Stimulated activated CD8-positive, alpha-beta memory T cell treated with anti-CD3 and anti-CD28 coated beads, Interleukin-2, amount 100 ng/mL, for 1 hour (primary cell): ENCODE data around the gene PARD6G.
"Not testable (repeated sequence)": the region's sequence is repeated elsewhere in the genome, so short reads cannot be mapped to it uniquely, and the experiment has no call there.

Experiments used
- DNase-seq, 2 donors: peaks; one replicate each; pipeline ENCODE4 v3.0.0-alpha.2; 2020; ENCODE audit warnings: low read depth in 2 of 2

PARD6G gene, protein sequence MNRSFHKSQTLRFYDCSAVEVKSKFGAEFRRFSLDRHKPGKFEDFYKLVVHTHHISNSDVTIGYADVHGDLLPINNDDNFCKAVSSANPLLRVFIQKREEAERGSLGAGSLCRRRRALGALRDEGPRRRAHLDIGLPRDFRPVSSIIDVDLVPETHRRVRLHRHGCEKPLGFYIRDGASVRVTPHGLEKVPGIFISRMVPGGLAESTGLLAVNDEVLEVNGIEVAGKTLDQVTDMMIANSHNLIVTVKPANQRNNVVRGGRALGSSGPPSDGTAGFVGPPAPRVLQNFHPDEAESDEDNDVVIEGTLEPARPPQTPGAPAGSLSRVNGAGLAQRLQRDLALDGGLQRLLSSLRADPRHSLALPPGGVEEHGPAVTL

GRCh38 chr18:80247393-80247841 is at the start of gene PARD6G:
PARD6G (minus strand) TSS chr18:80247514; CDS start chr18:80247348, 166 bp downstream.
- DNase-seq, result peak; percentile 38 to 40

GRCh38 chr18:80262241-80263033 is 15.1 kb upstream of the PARD6G start:
- DNase-seq, result not testable (repeated sequence)

DNA sequence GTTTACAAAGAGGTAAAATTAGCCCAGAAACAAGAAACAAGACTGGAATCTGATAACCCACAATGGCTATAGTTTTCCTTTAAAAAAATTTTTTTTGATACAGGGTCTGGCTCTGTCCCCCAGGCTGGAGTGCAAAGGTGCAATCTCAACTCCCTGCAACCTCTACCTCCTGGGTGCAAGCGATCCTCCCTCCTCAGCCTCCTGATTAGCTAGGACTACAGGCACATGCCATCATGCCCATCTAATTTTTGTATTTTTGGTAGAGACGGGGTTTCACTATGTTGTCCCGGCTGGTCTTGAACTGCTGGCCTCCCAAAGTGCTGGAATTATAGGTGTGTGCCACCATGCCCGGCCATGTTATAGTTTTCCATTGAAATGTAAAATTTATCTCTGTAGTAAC is 12.3 kb upstream of the PARD6G start:
- DNase-seq, result no peak

GRCh38 chr18:80258640-80259039 is 11.3 kb upstream of the PARD6G start:
- DNase-seq, result no peak

DNA sequence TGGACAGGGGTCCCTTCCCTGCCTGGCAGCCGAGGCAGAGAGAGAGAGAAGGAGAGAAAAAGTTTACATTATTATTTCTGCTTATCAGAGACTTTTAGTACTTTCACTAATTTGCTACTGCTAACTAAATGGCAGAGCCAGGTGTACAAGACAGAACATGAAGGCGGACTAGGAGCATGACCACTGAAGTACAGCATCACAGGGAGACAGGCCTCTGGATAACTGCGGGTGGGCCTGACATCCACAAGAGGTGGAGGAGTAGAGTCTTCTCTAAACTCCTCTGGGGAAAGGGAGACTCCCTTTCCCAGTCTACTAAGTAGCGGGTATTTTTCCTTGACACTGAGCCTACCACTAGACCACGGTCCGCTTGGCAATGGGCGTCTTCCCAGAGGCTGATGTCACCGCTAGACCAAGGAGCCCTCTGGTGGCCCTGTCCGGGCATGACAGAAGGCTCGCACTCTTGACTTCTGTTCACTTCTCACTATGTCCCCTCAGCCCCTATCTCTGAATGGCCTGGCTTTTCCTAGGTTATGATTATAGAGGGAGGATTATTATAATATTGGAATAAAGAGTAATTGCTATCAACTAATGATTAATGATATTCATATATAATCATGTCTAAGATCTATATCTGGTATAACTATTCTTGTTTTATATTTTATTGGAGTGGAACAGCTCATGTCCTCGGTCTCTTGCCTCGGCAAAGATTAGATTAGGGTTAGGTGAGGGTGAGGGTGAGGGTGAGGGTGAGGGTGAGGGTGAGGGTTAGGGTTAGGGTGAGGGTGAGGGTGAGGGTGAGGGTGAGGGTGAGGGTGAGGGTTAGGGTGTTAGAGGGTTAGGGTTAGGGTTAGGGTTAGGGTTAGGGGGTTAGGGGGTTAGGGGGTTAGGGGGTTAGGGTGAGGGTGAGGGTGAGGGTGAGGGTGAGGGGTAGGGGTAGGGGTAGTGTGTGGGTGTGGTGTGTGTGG is 10.5 kb upstream of the PARD6G start:
- peak; percentile 26 to 35 for DNase-seq

GRCh38 chr18:80254971-80255500 is 7.7 kb upstream of the PARD6G start:
- DNase-seq, result no peak

GRCh38 chr18:80253871-80254492 is 6.7 kb upstream of the PARD6G start:
- no peak for DNase-seq

DNA sequence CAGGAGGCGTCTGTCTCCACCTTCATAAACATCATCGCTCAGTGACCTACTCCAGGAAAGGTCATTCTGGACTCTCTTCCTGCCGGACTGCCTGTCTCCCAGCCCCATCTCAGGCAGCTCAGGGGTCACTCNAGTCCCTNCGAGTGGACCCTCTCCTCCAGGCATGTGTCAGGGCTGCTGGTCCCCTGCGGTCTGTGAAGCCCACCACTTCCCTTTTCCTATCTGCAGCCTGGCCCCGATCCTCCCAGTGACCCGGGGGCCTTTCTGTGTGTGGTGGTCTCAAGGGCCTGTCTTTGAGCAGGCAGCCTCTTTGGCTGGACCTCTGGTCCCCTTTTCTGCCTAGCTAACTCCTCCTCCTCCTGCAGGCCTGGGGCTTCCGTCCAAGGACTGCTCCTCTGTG is 5.9 kb upstream of the PARD6G start:
- no peak for DNase-seq

DNA sequence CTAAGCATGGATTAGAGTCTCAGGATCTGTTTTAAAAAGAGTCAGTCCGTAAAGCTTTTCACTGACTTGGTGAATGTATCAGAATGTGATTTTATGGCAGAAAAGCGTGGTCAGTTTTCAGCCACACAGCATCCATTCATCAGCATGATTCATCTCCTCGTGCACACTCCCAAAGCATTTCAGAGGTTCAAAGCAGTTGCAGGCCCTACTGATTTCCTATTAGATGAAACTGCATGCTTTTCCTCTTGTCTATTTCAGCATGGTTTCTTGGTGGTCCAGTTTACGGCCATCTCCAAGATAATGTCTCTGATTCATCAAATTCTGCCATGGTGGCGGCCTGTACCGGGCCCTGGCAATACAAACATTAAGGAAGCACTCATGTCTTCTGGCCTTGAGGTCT is 4.8 kb upstream of the PARD6G start:
- no peak for DNase-seq

- no peak for DNase-seq
These were observed 4.4 kb upstream of the PARD6G start for GRCh38 chr18:80251700-80252099.

DNA sequence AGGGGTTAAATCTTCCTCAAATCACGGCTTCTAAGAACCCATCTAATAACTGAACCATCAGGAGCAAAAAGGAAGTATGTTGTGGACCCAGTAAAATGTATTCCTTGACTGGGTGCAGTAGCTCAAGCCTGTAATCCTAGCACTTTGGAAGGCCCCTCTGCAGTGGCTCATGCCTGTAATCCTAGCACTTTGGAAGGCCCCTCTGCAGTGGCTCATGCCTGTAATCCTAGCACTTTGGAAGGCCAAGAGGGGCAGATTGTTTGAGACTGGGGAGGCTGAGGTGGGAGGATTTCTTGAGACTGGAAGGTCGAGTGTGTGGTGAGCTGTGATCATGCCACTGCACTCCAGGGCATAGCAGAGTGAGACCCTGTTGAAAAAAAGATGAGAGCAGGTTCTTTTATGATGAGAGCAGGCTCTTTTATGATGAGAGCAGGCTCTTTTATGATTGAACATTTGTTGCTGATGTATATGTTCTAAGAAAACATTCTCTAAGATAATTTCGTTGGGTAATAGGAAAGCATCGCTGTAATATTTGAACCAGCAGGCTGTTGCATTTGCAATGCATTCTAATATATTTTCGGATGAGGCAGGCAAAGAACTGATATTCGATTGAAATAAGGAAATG is 3.5 kb upstream of the PARD6G start:
- no peak for DNase-seq

- DNase-seq, result no peak
These were observed 2.1 kb upstream of the PARD6G start for GRCh38 chr18:80249217-80250093.

DNA sequence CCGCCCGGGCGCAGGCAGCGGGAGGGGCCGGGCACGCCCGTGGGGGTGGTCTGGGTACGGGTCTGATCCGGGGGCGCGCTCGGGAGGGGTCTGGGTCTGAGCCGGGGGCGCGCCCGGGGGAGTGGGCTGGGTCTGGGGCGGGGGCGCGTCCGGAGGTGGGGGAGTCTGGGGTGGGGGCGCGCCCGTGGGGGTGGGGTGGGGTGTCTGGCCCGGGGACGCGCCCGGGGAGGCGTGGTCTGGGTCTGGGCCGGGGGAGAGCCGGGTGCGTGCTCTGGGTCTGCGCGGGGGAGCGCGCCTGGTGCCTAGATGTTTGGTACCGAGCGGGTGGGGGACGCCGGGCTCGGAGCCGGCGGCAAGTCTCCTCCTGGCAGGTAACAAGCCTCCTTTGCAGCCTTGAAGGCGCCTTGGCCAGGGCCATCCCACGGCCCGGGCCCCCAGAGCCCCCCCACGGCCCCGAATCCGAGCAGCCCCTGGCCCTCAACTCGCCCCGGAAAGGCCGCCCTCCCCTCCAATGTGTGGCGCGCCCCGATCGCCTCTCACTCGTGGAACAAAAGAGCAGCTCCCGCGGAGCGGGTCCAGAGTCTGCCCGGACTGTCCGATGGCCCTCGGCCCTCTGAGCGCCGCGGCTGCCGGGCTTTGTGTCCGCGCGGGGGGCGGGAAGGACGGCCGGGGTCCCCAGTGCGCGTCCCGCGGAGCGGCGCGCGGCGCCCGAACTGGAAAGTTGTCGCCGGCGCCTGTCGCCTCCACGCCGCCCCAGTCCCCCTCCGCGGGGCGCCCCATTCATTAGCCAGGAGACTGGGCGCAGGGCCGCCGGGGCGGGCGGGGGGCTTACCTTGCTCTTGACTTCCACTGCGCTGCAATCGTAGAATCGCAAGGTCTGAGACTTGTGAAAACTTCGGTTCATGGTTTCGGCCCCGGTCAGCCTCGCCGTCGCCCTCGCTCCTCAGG is 595 bp downstream of the PARD6G start:
- no peak for DNase-seq

DNA sequence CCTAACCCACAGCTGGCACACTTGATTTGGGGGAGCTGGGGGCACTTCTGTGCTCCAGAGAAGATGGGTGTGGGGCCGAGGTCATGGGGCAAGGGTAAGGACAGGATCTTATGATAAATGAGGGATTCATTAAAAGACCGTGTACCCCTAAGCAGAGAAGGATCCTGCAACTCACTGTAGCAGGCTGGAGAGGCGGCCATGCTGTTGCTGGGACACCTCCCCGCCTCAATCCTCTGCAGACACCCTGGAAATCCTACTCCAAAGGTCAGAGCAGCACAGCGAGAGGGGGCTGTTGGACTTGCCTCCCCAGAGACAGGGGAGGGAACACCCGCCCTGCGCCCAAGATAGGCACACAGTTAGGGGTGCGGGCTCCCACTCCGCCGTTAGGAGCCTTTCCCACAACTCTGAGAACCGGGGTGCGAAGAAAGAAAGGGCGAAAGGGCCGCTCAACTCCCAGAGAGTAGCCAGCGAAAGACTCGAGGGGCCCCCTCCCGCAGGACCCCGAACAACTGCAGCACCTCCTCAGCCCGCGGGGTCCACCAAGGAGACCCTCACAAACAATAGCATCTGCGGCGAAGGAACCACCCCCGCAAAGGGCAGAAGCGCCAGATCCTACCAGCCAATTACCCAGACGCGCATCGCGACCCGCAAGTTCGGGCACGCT is 1.4 kb downstream of the PARD6G start:
- DNase-seq, result no peak

DNA sequence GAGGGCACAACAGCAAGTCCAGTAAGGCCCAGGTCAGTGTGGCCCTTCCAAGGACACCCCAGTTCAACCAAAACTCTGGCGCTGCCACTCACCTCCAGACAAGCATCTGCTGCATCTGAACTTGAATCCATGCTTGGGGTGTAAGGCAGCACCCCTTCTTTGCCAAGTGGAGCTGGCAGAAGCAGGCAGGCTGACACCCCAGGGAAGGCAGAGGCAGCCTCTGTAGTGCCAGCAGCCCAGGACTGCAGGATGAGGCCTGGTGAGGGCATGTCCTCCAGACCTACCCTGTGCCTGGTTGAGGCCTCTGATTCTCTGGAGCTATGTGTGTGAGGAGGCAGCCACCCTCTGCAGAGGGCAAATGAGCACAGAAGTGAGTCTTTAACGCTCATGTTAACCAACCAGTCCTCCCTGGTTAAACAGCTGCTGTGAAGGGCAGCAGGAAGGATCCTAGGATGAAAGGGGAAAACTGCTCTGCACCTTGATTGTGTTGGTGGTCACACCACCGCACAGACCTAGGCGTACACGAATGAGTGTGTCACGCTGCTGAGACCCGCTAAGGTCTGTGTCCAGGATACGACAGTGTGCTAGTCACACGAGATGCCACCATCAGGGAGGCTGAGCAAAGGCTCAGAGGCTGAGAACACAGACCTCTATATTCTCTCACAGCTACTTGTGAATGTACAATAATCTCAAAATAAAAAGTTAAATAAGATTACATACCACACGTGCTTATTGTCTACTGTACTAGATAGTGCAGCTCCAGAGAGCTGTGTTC is 2.2 kb downstream of the PARD6G start:
- no peak for DNase-seq

DNA sequence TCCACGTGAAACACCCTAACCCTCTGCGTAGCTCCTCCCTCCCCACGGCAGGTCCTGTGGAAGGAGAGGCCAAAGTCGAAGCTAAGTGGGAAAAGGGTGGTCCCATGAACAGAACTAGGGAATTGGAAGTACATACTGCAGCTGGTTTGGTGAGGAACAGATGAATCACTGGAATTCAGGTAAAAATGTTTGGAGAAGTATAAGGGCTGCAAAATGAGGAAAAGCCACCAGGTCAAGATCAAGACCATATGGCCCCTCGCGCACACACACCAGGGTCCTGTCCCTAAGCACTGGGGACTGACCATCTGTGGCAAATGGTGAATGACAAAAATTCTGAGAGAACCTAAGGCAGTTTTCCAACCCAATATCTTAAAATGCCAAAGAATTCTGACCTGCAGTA is 3.1 kb downstream of the PARD6G start:
- DNase-seq, result no peak

GRCh38 chr18:80243204-80243603 is 4.1 kb downstream of the PARD6G start:
- no peak for DNase-seq
